ENCODE results near the gene EML4. TPM values are rescaled to one million over a fixed set of nuclear protein-coding genes. Genes with fewer than 3 reads are reported as not detected.

EML4 gene
- total and polyA plus RNA-seq, 9 of the 15 experiments (the other 6 are each of a cell fraction or from before 2014, with no cell fraction given): 14.7 to 48.3 (median 36.5) TPM

DNA sequence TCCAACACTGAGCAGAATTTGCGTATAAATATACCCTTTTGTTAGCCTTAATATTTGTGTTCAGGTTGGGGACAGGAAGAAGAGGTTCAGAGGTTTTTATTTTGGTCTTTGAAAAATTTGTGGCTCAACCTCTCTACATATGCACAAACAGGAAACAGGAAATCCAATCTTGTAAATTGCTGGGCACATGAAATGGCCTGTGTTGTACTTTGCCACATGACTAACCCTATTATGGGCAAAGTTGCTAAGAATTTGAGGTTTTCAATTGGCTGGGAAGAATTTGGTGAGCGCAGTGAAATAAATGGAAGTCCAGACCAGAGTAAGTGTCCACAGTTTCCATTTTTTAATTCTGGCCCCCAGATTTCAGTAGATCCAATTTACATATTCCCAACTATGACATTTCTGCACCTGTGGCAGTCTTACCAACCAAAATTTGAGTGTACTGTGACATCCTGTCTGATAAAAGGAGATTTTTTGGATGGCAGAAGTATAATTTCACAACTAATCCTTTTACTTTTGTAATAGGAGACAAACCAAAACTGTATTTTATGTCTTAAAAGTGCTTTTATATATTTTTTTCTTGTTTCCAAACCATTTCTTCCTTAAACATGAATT lies 128.3 kb downstream of the EML4 start:
- H3K79me2 ChIP-seq (ENCODE audit: control insufficient read depth, insufficient read depth, low read length): no peaks in the 10 kb centered on the region
- intact Hi-C loops (cut with micrococcal nuclease) (no loop called here), in situ Hi-C loops (cut with MboI) (no loop called here)
- H3K9ac ChIP-seq (ENCODE audit: insufficient read depth in 1 of 2, low read depth in 2 of 2, low read length in 2 of 2): no peak overlapping the region
- CTCF ChIA-PET (ENCODE audit: low intra/inter-chr PET ratio): no interaction called here
- H3K9me1 ChIP-seq (ENCODE audit: control insufficient read depth, insufficient read depth, low read length): no peaks in the 10 kb centered on the region
- WGBS (ENCODE audit: insufficient coverage, low coverage, missing lambda C conversion rate): 100% methylated on average over 2 of the region's 2 CpGs
- BruUV-seq (replicated peaks): no TSS peak
- no peaks in the 10 kb centered on the region for H3K27me3 ChIP-seq (ENCODE audit: control insufficient read depth in 2 of 2, insufficient read depth in 2 of 2, low read length in 2 of 2)
- TF ChIP-seq ZNF197 (CRISPR knock-in tag; IDR thresholded peaks at IDR 0.05; ENCODE audit: low read depth): no peak
- no peak for TF ChIP-seq ZNF217 (CRISPR knock-in tag; IDR thresholded peaks at IDR 0.05)
- TF ChIP-seq NELFE (IDR thresholded peaks at IDR 0.05; ENCODE audit: insufficient read depth, insufficient read length): no peak
- TF ChIP-seq RBBP5 (IDR thresholded peaks at IDR 0.05; ENCODE audit: borderline replicate concordance, insufficient read depth, low read length, poor library complexity, severe bottlenecking): no peak
- TF ChIP-seq TCF7 (IDR thresholded peaks at IDR 0.05; ENCODE audit: borderline replicate concordance): no peak
- TF ChIP-seq HDAC6 (IDR thresholded peaks at IDR 0.05; ENCODE audit: low read depth, low read length): no peak
- TF ChIP-seq BHLHE40 (IDR thresholded peaks at IDR 0.05; ENCODE audit: low read length): no peak
- TF ChIP-seq NEUROD1 (IDR thresholded peaks at IDR 0.05; ENCODE audit: borderline replicate concordance, low read depth, low read length, partially characterized antibody): no peak
- TF ChIP-seq MIER1 (IDR thresholded peaks at IDR 0.05; ENCODE audit: low read depth): no peak
- TF ChIP-seq NCOA2 (IDR thresholded peaks at IDR 0.05; ENCODE audit: partially characterized antibody in 2 of 2): no peak
- TF ChIP-seq ZFP30 (CRISPR knock-in tag; IDR thresholded peaks at IDR 0.05; ENCODE audit: borderline replicate concordance): no peak
- TF ChIP-seq STAT5B (CRISPR knock-in tag; IDR thresholded peaks at IDR 0.05): no peak
- TF ChIP-seq ZNF232 (CRISPR knock-in tag; IDR thresholded peaks at IDR 0.05): no peak
- no peak for TF ChIP-seq KAT8 (IDR thresholded peaks at IDR 0.05; ENCODE audit: low read depth)
- TF ChIP-seq, protein P1, sequence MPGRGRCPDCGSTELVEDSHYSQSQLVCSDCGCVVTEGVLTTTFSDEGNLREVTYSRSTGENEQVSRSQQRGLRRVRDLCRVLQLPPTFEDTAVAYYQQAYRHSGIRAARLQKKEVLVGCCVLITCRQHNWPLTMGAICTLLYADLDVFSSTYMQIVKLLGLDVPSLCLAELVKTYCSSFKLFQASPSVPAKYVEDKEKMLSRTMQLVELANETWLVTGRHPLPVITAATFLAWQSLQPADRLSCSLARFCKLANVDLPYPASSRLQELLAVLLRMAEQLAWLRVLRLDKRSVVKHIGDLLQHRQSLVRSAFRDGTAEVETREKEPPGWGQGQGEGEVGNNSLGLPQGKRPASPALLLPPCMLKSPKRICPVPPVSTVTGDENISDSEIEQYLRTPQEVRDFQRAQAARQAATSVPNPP (IDR thresholded peaks at IDR 0.05; ENCODE audit: borderline replicate concordance, insufficient read depth, insufficient read length): no peak
- no peak for TF ChIP-seq SIX5 (IDR thresholded peaks at IDR 0.05; ENCODE audit: borderline replicate concordance in 1 of 2, insufficient read depth in 1 of 2, low read depth in 1 of 2, low read length in 2 of 2)
- no peak overlapping the region for H3K27ac ChIP-seq (ENCODE audit: extremely low read depth, low read depth, low read length)
- FAIRE-seq (no peak), DNase-seq (ENCODE audit: extremely low read depth in 1 of 4, low spot score in 3 of 4) (no peak), ATAC-seq (no peak)
- H3K4me2 ChIP-seq (ENCODE audit: insufficient read depth, low read length): no peak overlapping the region
- no peaks in the 10 kb centered on the region for H3K9me3 ChIP-seq (replicated peaks; ENCODE audit: control insufficient read depth, insufficient read depth, low read depth, low read length)
- no peak overlapping the region for H2AFZ ChIP-seq (ENCODE audit: low read depth, low read length)
- H3K4me1 ChIP-seq (replicated peaks in 1 of 2; ENCODE audit: control insufficient read depth in 2 of 2, insufficient read depth in 2 of 2, low read length in 2 of 2): no peaks in the 10 kb centered on the region
- H3K36me3 ChIP-seq (ENCODE audit: control insufficient read depth, insufficient read depth, low read length): peaks cover 32% of the 10 kb centered on the region; the same call in 2 of the 3 replicates
- H3K4me3 ChIP-seq: no peak overlapping the region
- POLR2A ChIA-PET: interaction anchor here (1.0 kb wide), 1 partner anchor 11 kb away, joined by 3 read pairs; no protein-coding TSS in a partner anchor
- no peaks in the 10 kb centered on the region for H4K20me1 ChIP-seq (replicated peaks; ENCODE audit: control insufficient read depth, insufficient read depth, low read length)
